Natural killer cell (primary cell): ENCODE data around the gene LITAFD. TPM values are rescaled to one million over a fixed set of nuclear protein-coding genes. Genes with fewer than 3 reads are reported as not detected.
A peak's percentile ranks its signal among the peaks of the same experiment; 100 is the strongest.

Experiments used
- ATAC-seq, 3 donors: fragments of 150-1000 bp in 2 of 3; fragments of 200-7000 bp in 1 of 3; cut with Tn5 transposase; 1 replicate in 1 of 3; 2 replicates in 2 of 3; pipeline ENCODE4 v1.10.0; 2021; ENCODE audit warnings: mild to moderate bottlenecking in 2 of 3, moderate library complexity in 2 of 3
- DNase-seq, 2 donors: peaks; one replicate each; pipeline versions ENCODE4 v3.0.0 to v3.0.0-alpha.2; 2013 to 2021; ENCODE audit warnings: mixed read lengths in 1 of 2
- H3K27ac ChIP-seq: one replicate; pipeline ENCODE4 v1.5.1; 2013; ENCODE audit warnings: mild to moderate bottlenecking, low read length
- H3K27me3 ChIP-seq: one replicate; pipeline ENCODE4 v1.6.1; 2013; ENCODE audit warnings: low read length; ENCODE audit not compliant: control insufficient read depth, insufficient read depth
- H3K36me3 ChIP-seq: one replicate; pipeline ENCODE4 v1.6.1; 2013; ENCODE audit warnings: low read length; ENCODE audit not compliant: control insufficient read depth, insufficient read depth
- H3K4me1 ChIP-seq: one replicate; pipeline ENCODE4 v1.6.1; 2013; ENCODE audit warnings: low read length; ENCODE audit not compliant: control insufficient read depth, insufficient read depth
- H3K4me3 ChIP-seq: one replicate; pipeline ENCODE4 v1.5.1; 2013; ENCODE audit warnings: low read length
- H3K9me3 ChIP-seq: one replicate; pipeline ENCODE4 v1.6.1; 2013; ENCODE audit warnings: low read length; ENCODE audit not compliant: control insufficient read depth, insufficient read depth
- H3K27ac Mint-ChIP-seq, 2 donors: one replicate each; pipeline ENCODE4 v1.8.0; 2022; ENCODE audit warnings: mild to moderate bottlenecking in 2 of 2, mixed read lengths in 2 of 2, moderate library complexity in 1 of 2
- H3K27me3 Mint-ChIP-seq, 2 donors: one replicate each; pipeline ENCODE4 v1.8.0; 2022; ENCODE audit warnings: low read depth in 2 of 2, mixed read lengths in 2 of 2
- H3K36me3 Mint-ChIP-seq: one replicate; pipeline ENCODE4 v1.8.0; 2022; ENCODE audit warnings: mixed read lengths
- H3K4me1 Mint-ChIP-seq, 2 donors: one replicate each; pipeline ENCODE4 v1.8.0; 2022; ENCODE audit warnings: mixed read lengths in 2 of 2
- H3K4me3 Mint-ChIP-seq: one replicate; pipeline ENCODE4 v1.8.0; 2022; ENCODE audit warnings: mild to moderate bottlenecking, moderate library complexity, mixed read lengths
- H3K9me3 Mint-ChIP-seq, 2 donors: one replicate each; pipeline ENCODE4 v1.8.0; 2022; ENCODE audit warnings: mixed read lengths in 2 of 2
- WGBS: methylation state at CpG from one replicate; pipeline ENCODE4 v1.1.7; 2013; ENCODE audit warnings: missing lambda C conversion rate; ENCODE audit not compliant: insufficient coverage; 5-methylcytosine and 5-hydroxymethylcytosine counted together
- intact Hi-C: fragments of 100-400 bp; cut with micrococcal nuclease; formaldehyde crosslinking; loops from one replicate; pipeline ENCODE4 v1.14.2; 2022
- total RNA-seq, 4 donors: library from RNA; stranded (reverse); fragments of 120-200 nt in 1 of 4; gene quantifications; one replicate each; pipeline versions ENCODE4 v1.2.3 to v1.2.4, GENCODE V29; 2013 to 2022
- TF ChIP-seq, protein P1 (sequence below): fragments of 200-600 bp; IDR thresholded peaks from one replicate; pipeline ENCODE4 v1.8.0; 2022; ENCODE audit warnings: antibody characterized with exemption

The LITAFD gene
- total RNA-seq, 3 donors from 2014 or later (not counting 1 experiment from before 2014, with no cell fraction given) = 0.21 to 1.1 (median 0.29) TPM

DNA sequence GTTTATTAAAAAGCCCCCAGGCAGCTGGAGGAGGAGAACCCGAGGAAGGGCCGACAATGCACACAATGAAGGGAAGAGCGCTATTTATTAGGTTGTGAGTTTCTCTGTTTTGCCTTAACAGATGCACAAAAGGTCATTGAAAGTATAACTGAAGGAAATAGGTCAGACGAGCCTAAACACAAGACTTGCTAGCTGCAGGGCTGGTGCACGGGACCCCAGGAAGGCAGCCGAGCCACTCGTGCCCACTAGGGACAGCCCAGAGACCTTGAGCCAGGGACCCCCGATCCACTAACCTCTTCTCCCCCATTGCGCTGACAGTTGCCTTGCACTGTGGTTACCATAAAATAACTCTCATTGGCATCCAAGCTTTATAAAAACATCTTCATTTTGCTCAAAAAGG, 11.3 kb downstream of the LITAFD start:
- no peak for ATAC-seq
- H3K27ac Mint-ChIP-seq = peak overlapping the region in 1 of 2 donors; percentile 64
- no peak for DNase-seq
- no peak overlapping the region for H3K4me3 Mint-ChIP-seq
- TF ChIP-seq, protein P1, sequence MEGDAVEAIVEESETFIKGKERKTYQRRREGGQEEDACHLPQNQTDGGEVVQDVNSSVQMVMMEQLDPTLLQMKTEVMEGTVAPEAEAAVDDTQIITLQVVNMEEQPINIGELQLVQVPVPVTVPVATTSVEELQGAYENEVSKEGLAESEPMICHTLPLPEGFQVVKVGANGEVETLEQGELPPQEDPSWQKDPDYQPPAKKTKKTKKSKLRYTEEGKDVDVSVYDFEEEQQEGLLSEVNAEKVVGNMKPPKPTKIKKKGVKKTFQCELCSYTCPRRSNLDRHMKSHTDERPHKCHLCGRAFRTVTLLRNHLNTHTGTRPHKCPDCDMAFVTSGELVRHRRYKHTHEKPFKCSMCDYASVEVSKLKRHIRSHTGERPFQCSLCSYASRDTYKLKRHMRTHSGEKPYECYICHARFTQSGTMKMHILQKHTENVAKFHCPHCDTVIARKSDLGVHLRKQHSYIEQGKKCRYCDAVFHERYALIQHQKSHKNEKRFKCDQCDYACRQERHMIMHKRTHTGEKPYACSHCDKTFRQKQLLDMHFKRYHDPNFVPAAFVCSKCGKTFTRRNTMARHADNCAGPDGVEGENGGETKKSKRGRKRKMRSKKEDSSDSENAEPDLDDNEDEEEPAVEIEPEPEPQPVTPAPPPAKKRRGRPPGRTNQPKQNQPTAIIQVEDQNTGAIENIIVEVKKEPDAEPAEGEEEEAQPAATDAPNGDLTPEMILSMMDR = no peak
- 94% methylated on average over 9 of the region's 9 CpGs for WGBS
- peaks cover 0 to 8% of the 10 kb centered on the region in 2 donors for H3K4me1 Mint-ChIP-seq
- H3K36me3 Mint-ChIP-seq = peaks cover 20% of the 10 kb centered on the region
- Histone ChIP-seq H3K4me3 (no peak overlapping the region), H3K9me3 (no peaks in the 10 kb centered on the region), H3K36me3 (peaks cover 65% of the 10 kb centered on the region), H3K4me1 (peaks cover 10% of the 10 kb centered on the region), H3K27me3 (no peaks in the 10 kb centered on the region), H3K27ac (no peak overlapping the region)
- H3K9me3 Mint-ChIP-seq = no peaks in the 10 kb centered on the region
- intact Hi-C loops = loop anchor here (10.0 kb wide), 1 partner anchor 241 kb away; no protein-coding TSS in a partner anchor
- no peaks in the 10 kb centered on the region for H3K27me3 Mint-ChIP-seq

DNA sequence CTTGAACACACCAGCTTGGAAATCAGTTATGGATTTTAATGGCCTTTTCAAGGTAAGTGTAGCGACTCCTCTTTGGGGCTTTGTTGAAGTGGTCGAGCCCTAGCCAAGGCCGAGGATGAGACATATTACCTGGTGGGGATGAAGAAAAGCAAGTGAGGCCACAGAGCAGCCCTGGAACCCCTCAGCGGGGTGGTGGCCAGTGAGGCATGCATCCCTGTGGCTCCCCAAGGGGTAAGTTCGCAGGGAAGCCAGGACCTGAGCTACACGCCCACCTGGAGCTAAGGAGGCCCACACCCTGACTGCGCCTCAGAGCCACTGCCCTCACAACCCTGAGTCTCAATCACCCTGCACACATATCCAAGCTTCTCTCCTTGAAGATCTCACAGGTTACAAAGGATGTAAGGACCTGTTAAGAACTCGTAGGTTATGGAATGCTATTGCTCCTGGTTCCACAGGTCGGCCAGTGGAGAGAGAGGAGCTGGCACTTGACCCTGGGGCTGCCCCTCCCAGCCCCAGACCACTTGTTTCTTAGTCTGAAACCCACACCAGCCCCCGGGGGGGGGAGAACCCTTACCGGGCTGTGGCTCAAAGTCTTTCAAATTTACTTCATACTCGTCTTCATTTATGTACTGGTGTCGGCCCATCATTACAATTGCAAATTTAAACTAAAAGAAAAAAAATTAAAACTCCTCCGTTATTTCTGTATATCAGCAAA, 12.0 kb downstream of the LITAFD start:
- peak overlapping the region; percentile 13 for H3K4me3 Mint-ChIP-seq
- no peak for ATAC-seq
- Histone ChIP-seq H3K4me1 (peaks cover 10% of the 10 kb centered on the region), H3K36me3 (peaks cover 72% of the 10 kb centered on the region), H3K4me3 (no peak overlapping the region), H3K27ac (no peak overlapping the region), H3K27me3 (no peaks in the 10 kb centered on the region), H3K9me3 (no peaks in the 10 kb centered on the region)
- TF ChIP-seq, protein P1 = no peak
- 86% methylated on average over 14 of the region's 14 CpGs for WGBS
- H3K36me3 Mint-ChIP-seq = peaks cover 26% of the 10 kb centered on the region
- intact Hi-C loops = loop anchor here (10.0 kb wide), 1 partner anchor 241 kb away; no protein-coding TSS in a partner anchor
- H3K4me1 Mint-ChIP-seq = peaks cover 0 to 8% of the 10 kb centered on the region in 2 donors
- DNase-seq = no peak
- no peaks in the 10 kb centered on the region for H3K9me3 Mint-ChIP-seq
- H3K27me3 Mint-ChIP-seq = no peaks in the 10 kb centered on the region
- H3K27ac Mint-ChIP-seq = peak overlapping the region; percentile 64 to 75

DNA sequence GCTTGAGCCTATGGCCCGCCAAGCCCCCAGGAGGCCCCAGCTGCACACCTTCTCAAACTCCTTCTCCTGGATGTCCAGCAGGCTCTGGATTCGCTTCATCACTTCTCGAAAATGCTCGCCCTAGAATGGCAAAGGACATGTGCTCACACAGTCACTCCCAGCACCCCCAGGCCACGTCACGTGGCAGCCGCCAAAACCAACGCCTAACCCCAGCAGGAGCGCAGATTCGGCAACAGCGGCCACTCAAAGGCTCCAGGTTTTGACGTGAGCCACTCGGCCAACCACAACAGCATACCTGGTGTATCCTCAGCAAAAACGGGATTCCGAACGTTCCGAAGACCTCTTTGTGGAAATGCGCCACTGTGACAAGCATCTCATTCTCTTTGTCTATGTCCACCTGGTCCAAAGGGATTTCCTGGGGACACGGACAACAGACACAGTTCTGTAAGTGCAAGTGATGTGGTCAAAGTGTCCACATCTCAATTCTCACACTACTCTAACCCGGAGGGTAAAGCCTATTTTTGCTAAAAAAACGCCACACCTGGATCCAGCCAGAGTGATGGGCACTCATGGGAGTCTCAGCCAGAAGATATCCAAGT, 12.7 kb downstream of the LITAFD start:
- no peak overlapping the region for H3K27ac ChIP-seq
- peak overlapping the region in 1 of 2 donors; percentile 75 for H3K27ac Mint-ChIP-seq
- no peak overlapping the region for H3K4me3 ChIP-seq
- peaks cover 26% of the 10 kb centered on the region for H3K36me3 Mint-ChIP-seq
- no peaks in the 10 kb centered on the region for H3K27me3 ChIP-seq
- H3K4me1 Mint-ChIP-seq = peaks cover 0 to 8% of the 10 kb centered on the region in 2 donors
- H3K36me3 ChIP-seq = peaks cover 77% of the 10 kb centered on the region
- 97% methylated on average over 21 of the region's 21 CpGs for WGBS
- no peak for ATAC-seq
- no peak for DNase-seq
- H3K4me3 Mint-ChIP-seq = peak overlapping the region; percentile 13
- peaks cover 10% of the 10 kb centered on the region for H3K4me1 ChIP-seq
- TF ChIP-seq, protein P1 = no peak
- no peaks in the 10 kb centered on the region for H3K9me3 ChIP-seq
- no peaks in the 10 kb centered on the region for H3K9me3 Mint-ChIP-seq
- H3K27me3 Mint-ChIP-seq = no peaks in the 10 kb centered on the region
- intact Hi-C loops = loop anchor here (10.0 kb wide), 1 partner anchor 240 kb away; no protein-coding TSS in a partner anchor
